ENCODE results near the gene ZNF664. TPM values are rescaled to one million over a fixed set of nuclear protein-coding genes. Genes with fewer than 3 reads are reported as not detected.

The ZNF664 gene
- total RNA-seq, 1 experiment from 2014 or later = 124 TPM

DNA sequence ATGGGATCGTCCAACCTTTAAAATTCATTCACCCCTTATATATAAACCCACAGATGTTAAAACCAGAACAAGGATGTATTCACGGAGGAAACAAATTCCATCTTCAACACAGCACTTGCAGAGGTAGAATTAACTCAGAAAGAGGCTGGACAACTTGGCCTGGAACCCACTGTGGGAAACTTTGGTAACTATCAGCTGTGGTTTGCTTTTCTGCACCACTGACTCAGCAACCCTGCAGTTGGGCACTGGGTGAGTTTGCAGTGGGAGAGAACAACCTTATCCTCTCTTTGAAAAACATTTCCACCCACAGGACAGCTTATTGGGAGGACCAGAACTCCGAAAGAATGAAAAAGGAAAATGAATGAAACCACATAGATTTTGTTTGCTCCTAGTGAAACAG lies 66.3 kb downstream of the ZNF664 start:
- Histone ChIP-seq H3K27me3 (ENCODE audit: insufficient read depth, low read length) (no peaks in the 10 kb centered on the region), H4K20me1 (ENCODE audit: insufficient read depth) (no peaks in the 10 kb centered on the region), H3K9ac (ENCODE audit: low read length) (no peak overlapping the region), H3K9me3 (ENCODE audit: control insufficient read depth in 1 of 2, insufficient read depth in 1 of 2, low read depth in 1 of 2, low read length in 2 of 2) (no peaks in the 10 kb centered on the region), H3K9me2 (ENCODE audit: insufficient read depth) (no peaks in the 10 kb centered on the region), H2AFZ (ENCODE audit: low read depth, low read length, poor library complexity, severe bottlenecking) (no peak overlapping the region), H3K27ac (ENCODE audit: low read depth, low read length) (no peak overlapping the region), H3K36me3 (ENCODE audit: control insufficient read depth in 1 of 2, insufficient read depth in 2 of 2, low read length in 2 of 2) (no peaks in the 10 kb centered on the region), H3K4me1 (ENCODE audit: control insufficient read depth in 1 of 2, insufficient read depth in 2 of 2, low read length in 2 of 2) (no peaks in the 10 kb centered on the region), H3K4me3 (replicated peaks in 1 of 2; ENCODE audit: low read depth in 1 of 2, low read length in 2 of 2) (no peak overlapping the region), H3K79me2 (ENCODE audit: insufficient read depth, low read length) (no peaks in the 10 kb centered on the region), H3K4me2 (ENCODE audit: low read length) (no peak overlapping the region)
- TF ChIP-seq FOSL1 (IDR thresholded peaks at IDR 0.05; ENCODE audit: low read depth) = no peak
- TF ChIP-seq CEBPB (IDR thresholded peaks at IDR 0.05; ENCODE audit: low read depth) = no peak
- TF ChIP-seq EGR1 (IDR thresholded peaks at IDR 0.05; ENCODE audit: low read depth) = no peak
- TF ChIP-seq POLR2A (IDR thresholded peaks at IDR 0.05; ENCODE audit: borderline replicate concordance, extremely low read depth, insufficient read depth, insufficient read length) = no peak
- TF ChIP-seq YY1 (IDR thresholded peaks at IDR 0.05; ENCODE audit: extremely low read depth, insufficient replicate concordance, low read depth, low read length) = no peak
- TF ChIP-seq ZFX (IDR thresholded peaks at IDR 0.05) = no peak
- TF ChIP-seq, protein P1, sequence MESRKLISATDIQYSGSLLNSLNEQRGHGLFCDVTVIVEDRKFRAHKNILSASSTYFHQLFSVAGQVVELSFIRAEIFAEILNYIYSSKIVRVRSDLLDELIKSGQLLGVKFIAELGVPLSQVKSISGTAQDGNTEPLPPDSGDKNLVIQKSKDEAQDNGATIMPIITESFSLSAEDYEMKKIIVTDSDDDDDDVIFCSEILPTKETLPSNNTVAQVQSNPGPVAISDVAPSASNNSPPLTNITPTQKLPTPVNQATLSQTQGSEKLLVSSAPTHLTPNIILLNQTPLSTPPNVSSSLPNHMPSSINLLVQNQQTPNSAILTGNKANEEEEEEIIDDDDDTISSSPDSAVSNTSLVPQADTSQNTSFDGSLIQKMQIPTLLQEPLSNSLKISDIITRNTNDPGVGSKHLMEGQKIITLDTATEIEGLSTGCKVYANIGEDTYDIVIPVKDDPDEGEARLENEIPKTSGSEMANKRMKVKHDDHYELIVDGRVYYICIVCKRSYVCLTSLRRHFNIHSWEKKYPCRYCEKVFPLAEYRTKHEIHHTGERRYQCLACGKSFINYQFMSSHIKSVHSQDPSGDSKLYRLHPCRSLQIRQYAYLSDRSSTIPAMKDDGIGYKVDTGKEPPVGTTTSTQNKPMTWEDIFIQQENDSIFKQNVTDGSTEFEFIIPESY (IDR thresholded peaks at IDR 0.05; ENCODE audit: extremely low read depth, insufficient replicate concordance, low read length) = no peak
- no peak for TF ChIP-seq EZH2 (IDR thresholded peaks at IDR 0.05)
- TF ChIP-seq CBX3 (IDR thresholded peaks at IDR 0.05; ENCODE audit: low read depth) = no peak
- no peak for TF ChIP-seq ZNF274 (IDR thresholded peaks at IDR 0.05; ENCODE audit: low read depth, low read length)
- no peak for TF ChIP-seq POLR2AphosphoS5 (IDR thresholded peaks at IDR 0.05; ENCODE audit: low read depth, low read length)
- TF ChIP-seq MAX (IDR thresholded peaks at IDR 0.05) = no peak
- DNase-seq (ENCODE audit: low read depth, low spot score) (no peak), ATAC-seq (no peak)
- CTCF ChIA-PET = no interaction called here
- BruUV-seq (replicated peaks) = no TSS peak
- POLR2A ChIA-PET = no interaction called here
- RAD21 ChIA-PET (ENCODE audit: low non-redundant PET in 1 of 2, low total read pairs in 2 of 2, uncharacterized antibody in 2 of 2, unreplicated experiment in 2 of 2) = no interaction called here
- intact Hi-C loops (cut with micrococcal nuclease) = loop anchor here (5.0 to 10.0 kb wide), 2 partner anchors 516 to 858 kb away; no protein-coding TSS in a partner anchor

All from HCT116 (cell line).